ENCODE measurements around the gene RRN3.

- no peak for TF ChIP-seq POLR2A (IDR thresholded peaks at IDR 0.05; ENCODE audit: low read length)
- no peak for TF ChIP-seq GATA1 (IDR thresholded peaks at IDR 0.05; ENCODE audit: low read depth, low read length)
Observed at GRCh38 chr16:15046692-15047376, 47.2 kb downstream of the RRN3 start.

Data from erythroblast (primary cell).